HG03097 (cell line): Measurements from ENCODE around the gene TNKS2.
"Not testable (repeated sequence)": the region's sequence is repeated elsewhere in the genome, so short reads cannot be mapped to it uniquely, and the experiment has no call there.

Experiments
- ATAC-seq: cut with Tn5 transposase; IDR thresholded peaks from one replicate; pipeline ENCODE4 v1.9.1; 2021; ENCODE audit not compliant: unreplicated experiment, low FRiP score

TNKS2 gene

GRCh38 chr10:91864099-91864498, 65.9 kb downstream of the TNKS2 start:
- ATAC-seq: no peak

GRCh38 chr10:91864744-91865143, 66.5 kb downstream of the TNKS2 start:
- ATAC-seq: no peak

GRCh38 chr10:91865562-91866081, 67.4 kb downstream of the TNKS2 start:
- ATAC-seq: no peak

- ATAC-seq: no peak
These were observed 76.9 kb downstream of the TNKS2 start for GRCh38 chr10:91875156-91875555.

- ATAC-seq: no peak
These were observed 77.6 kb downstream of the TNKS2 start for GRCh38 chr10:91875779-91876178.

- no peak for ATAC-seq
These were observed 81.4 kb downstream of the TNKS2 start for GRCh38 chr10:91879515-91880170.

- ATAC-seq: no peak
These were observed 82.1 kb downstream of the TNKS2 start for GRCh38 chr10:91880310-91880709.

- no peak for ATAC-seq
These were observed 85.6 kb downstream of the TNKS2 start for GRCh38 chr10:91883549-91884444.

- no peak for ATAC-seq
These were observed 86.3 kb downstream of the TNKS2 start for GRCh38 chr10:91884536-91884935.

- ATAC-seq: no peak
These were observed 87.3 kb downstream of the TNKS2 start for GRCh38 chr10:91885362-91886079.

GRCh38 chr10:91886954-91887271, 88.7 kb downstream of the TNKS2 start:
- no peak for ATAC-seq

GRCh38 chr10:91887272-91888076, 89.2 kb downstream of the TNKS2 start:
- no peak for ATAC-seq

- ATAC-seq: no peak
These were observed 93.1 kb downstream of the TNKS2 start for GRCh38 chr10:91891125-91892001.

GRCh38 chr10:91893051-91893450, 94.8 kb downstream of the TNKS2 start:
- no peak for ATAC-seq

- not testable (repeated sequence) for ATAC-seq
These were observed 96.0 kb downstream of the TNKS2 start for GRCh38 chr10:91894261-91894685.

GRCh38 chr10:91896212-91896756, 98.1 kb downstream of the TNKS2 start:
- no peak for ATAC-seq

GRCh38 chr10:91897421-91897820, 99.2 kb downstream of the TNKS2 start:
- ATAC-seq: no peak

- no peak for ATAC-seq
These were observed 103.8 kb downstream of the TNKS2 start for GRCh38 chr10:91901784-91902677.
